ENCODE results near the gene RALA.

GRCh38 chr7:39683216-39683845 lies 60.0 kb downstream of the RALA start:
- TF ChIP-seq EZH2 (IDR thresholded peaks at IDR 0.05; ENCODE audit: low read depth), result no peak
- TF ChIP-seq CTCF (conservative IDR thresholded peaks at IDR 0.05), result no peak
